Measurements from ENCODE around the gene PRKAG1.

PRKAG1 gene

GRCh38 chr12:49030714-49031572, 12.4 kb upstream of the PRKAG1 start:
- DNase-seq (ENCODE audit: low spot score): no peak
- Mint-ChIP-seq H3K27ac (no peak overlapping the region), H3K4me1 (ENCODE audit: low read depth) (no peaks in the 10 kb centered on the region), H3K27me3 (ENCODE audit: low read depth) (no peaks in the 10 kb centered on the region), H3K36me3 (ENCODE audit: low read depth) (peaks cover 53% of the 10 kb centered on the region), H3K9me3 (no peaks in the 10 kb centered on the region), H3K4me3 (no peak overlapping the region)

GRCh38 chr12:49030119-49030518, 11.5 kb upstream of the PRKAG1 start:
- Mint-ChIP-seq H3K9me3 (no peaks in the 10 kb centered on the region), H3K36me3 (ENCODE audit: low read depth) (peaks cover 51% of the 10 kb centered on the region), H3K4me1 (ENCODE audit: low read depth) (no peaks in the 10 kb centered on the region), H3K4me3 (no peak overlapping the region), H3K27ac (peak overlapping the region; percentile 0), H3K27me3 (ENCODE audit: low read depth) (no peaks in the 10 kb centered on the region)
- no peak for DNase-seq (ENCODE audit: low spot score)

GRCh38 chr12:49028666-49029275, 10.2 kb upstream of the PRKAG1 start:
- H3K9me3 Mint-ChIP-seq: no peaks in the 10 kb centered on the region
- no peak for DNase-seq (ENCODE audit: low spot score)
- no peak overlapping the region for H3K4me3 Mint-ChIP-seq
- H3K4me1 Mint-ChIP-seq (ENCODE audit: low read depth): no peaks in the 10 kb centered on the region
- no peaks in the 10 kb centered on the region for H3K27me3 Mint-ChIP-seq (ENCODE audit: low read depth)
- H3K27ac Mint-ChIP-seq: no peak overlapping the region
- peaks cover 44% of the 10 kb centered on the region for H3K36me3 Mint-ChIP-seq (ENCODE audit: low read depth)

- Mint-ChIP-seq H3K27ac (no peak overlapping the region), H3K27me3 (ENCODE audit: low read depth) (no peaks in the 10 kb centered on the region), H3K36me3 (ENCODE audit: low read depth) (peaks cover 43% of the 10 kb centered on the region), H3K9me3 (no peaks in the 10 kb centered on the region), H3K4me3 (no peak overlapping the region), H3K4me1 (ENCODE audit: low read depth) (no peaks in the 10 kb centered on the region)
- no peak for DNase-seq (ENCODE audit: low spot score)
Measured at GRCh38 chr12:49027846-49028555, 9.4 kb upstream of the PRKAG1 start.

- no peaks in the 10 kb centered on the region for H3K4me1 Mint-ChIP-seq (ENCODE audit: low read depth)
- H3K4me3 Mint-ChIP-seq: no peak overlapping the region
- no peak for DNase-seq (ENCODE audit: low spot score)
- H3K9me3 Mint-ChIP-seq: no peaks in the 10 kb centered on the region
- H3K27ac Mint-ChIP-seq: no peak overlapping the region
- peaks cover 49% of the 10 kb centered on the region for H3K36me3 Mint-ChIP-seq (ENCODE audit: low read depth)
- no peaks in the 10 kb centered on the region for H3K27me3 Mint-ChIP-seq (ENCODE audit: low read depth)
Measured at GRCh38 chr12:49026678-49027480, 8.3 kb upstream of the PRKAG1 start.

GRCh38 chr12:49026101-49026500, 7.5 kb upstream of the PRKAG1 start:
- no peaks in the 10 kb centered on the region for H3K9me3 Mint-ChIP-seq
- H3K27ac Mint-ChIP-seq: no peak overlapping the region
- H3K4me3 Mint-ChIP-seq: no peak overlapping the region
- no peak for DNase-seq (ENCODE audit: low spot score)
- H3K27me3 Mint-ChIP-seq (ENCODE audit: low read depth): no peaks in the 10 kb centered on the region
- no peaks in the 10 kb centered on the region for H3K4me1 Mint-ChIP-seq (ENCODE audit: low read depth)
- H3K36me3 Mint-ChIP-seq (ENCODE audit: low read depth): peaks cover 53% of the 10 kb centered on the region

GRCh38 chr12:49025463-49025862, 6.9 kb upstream of the PRKAG1 start:
- no peaks in the 10 kb centered on the region for H3K27me3 Mint-ChIP-seq (ENCODE audit: low read depth)
- H3K36me3 Mint-ChIP-seq (ENCODE audit: low read depth): peaks cover 54% of the 10 kb centered on the region
- H3K27ac Mint-ChIP-seq: no peak overlapping the region
- H3K9me3 Mint-ChIP-seq: no peaks in the 10 kb centered on the region
- DNase-seq (ENCODE audit: low spot score): no peak
- H3K4me3 Mint-ChIP-seq: no peak overlapping the region
- H3K4me1 Mint-ChIP-seq (ENCODE audit: low read depth): no peaks in the 10 kb centered on the region

GRCh38 chr12:49024543-49024942, 6.0 kb upstream of the PRKAG1 start:
- Mint-ChIP-seq H3K4me1 (ENCODE audit: low read depth) (peaks cover 5% of the 10 kb centered on the region), H3K4me3 (no peak overlapping the region), H3K27ac (no peak overlapping the region), H3K36me3 (ENCODE audit: low read depth) (peaks cover 57% of the 10 kb centered on the region), H3K9me3 (no peaks in the 10 kb centered on the region), H3K27me3 (ENCODE audit: low read depth) (no peaks in the 10 kb centered on the region)
- no peak for DNase-seq (ENCODE audit: low spot score)

GRCh38 chr12:49023812-49024211, 5.2 kb upstream of the PRKAG1 start:
- Mint-ChIP-seq H3K27me3 (ENCODE audit: low read depth) (no peaks in the 10 kb centered on the region), H3K4me3 (no peak overlapping the region), H3K36me3 (ENCODE audit: low read depth) (peaks cover 54% of the 10 kb centered on the region), H3K9me3 (no peaks in the 10 kb centered on the region), H3K27ac (peak overlapping the region; percentile 24), H3K4me1 (ENCODE audit: low read depth) (peaks cover 10% of the 10 kb centered on the region)
- no peak for DNase-seq (ENCODE audit: low spot score)

- Mint-ChIP-seq H3K27me3 (ENCODE audit: low read depth) (no peaks in the 10 kb centered on the region), H3K4me3 (no peak overlapping the region), H3K36me3 (ENCODE audit: low read depth) (peaks cover 50% of the 10 kb centered on the region), H3K9me3 (no peaks in the 10 kb centered on the region), H3K4me1 (ENCODE audit: low read depth) (peaks cover 16% of the 10 kb centered on the region), H3K27ac (peak overlapping the region; percentile 19)
- DNase-seq (ENCODE audit: low spot score): no peak
Measured at GRCh38 chr12:49022558-49023178, 4.1 kb upstream of the PRKAG1 start.

- DNase-seq (ENCODE audit: low spot score): no peak
- Mint-ChIP-seq H3K9me3 (no peaks in the 10 kb centered on the region), H3K36me3 (ENCODE audit: low read depth) (peaks cover 53% of the 10 kb centered on the region), H3K27ac (no peak overlapping the region), H3K27me3 (ENCODE audit: low read depth) (no peaks in the 10 kb centered on the region), H3K4me3 (no peak overlapping the region), H3K4me1 (ENCODE audit: low read depth) (peaks cover 23% of the 10 kb centered on the region)
Measured at GRCh38 chr12:49021292-49021915, 2.8 kb upstream of the PRKAG1 start.

GRCh38 chr12:49020441-49020840, 1.9 kb upstream of the PRKAG1 start:
- Mint-ChIP-seq H3K4me3 (no peak overlapping the region), H3K4me1 (ENCODE audit: low read depth) (peaks cover 25% of the 10 kb centered on the region), H3K27me3 (ENCODE audit: low read depth) (no peaks in the 10 kb centered on the region), H3K9me3 (no peaks in the 10 kb centered on the region), H3K36me3 (ENCODE audit: low read depth) (peaks cover 51% of the 10 kb centered on the region), H3K27ac (peak overlapping the region; percentile 13)
- DNase-seq (ENCODE audit: low spot score): no peak
